GM19023 (cell line): ENCODE results near the gene KRTAP10-9.
"Not testable (repeated sequence)": the region's sequence is repeated elsewhere in the genome, so short reads cannot be mapped to it uniquely, and the experiment has no call there.

Experiments used
- ATAC-seq: cut with Tn5 transposase; IDR thresholded peaks from one replicate; pipeline ENCODE4 v1.9.1; 2021; ENCODE audit warnings: mild to moderate bottlenecking, moderate library complexity; ENCODE audit not compliant: unreplicated experiment

The KRTAP10-9 gene

DNA sequence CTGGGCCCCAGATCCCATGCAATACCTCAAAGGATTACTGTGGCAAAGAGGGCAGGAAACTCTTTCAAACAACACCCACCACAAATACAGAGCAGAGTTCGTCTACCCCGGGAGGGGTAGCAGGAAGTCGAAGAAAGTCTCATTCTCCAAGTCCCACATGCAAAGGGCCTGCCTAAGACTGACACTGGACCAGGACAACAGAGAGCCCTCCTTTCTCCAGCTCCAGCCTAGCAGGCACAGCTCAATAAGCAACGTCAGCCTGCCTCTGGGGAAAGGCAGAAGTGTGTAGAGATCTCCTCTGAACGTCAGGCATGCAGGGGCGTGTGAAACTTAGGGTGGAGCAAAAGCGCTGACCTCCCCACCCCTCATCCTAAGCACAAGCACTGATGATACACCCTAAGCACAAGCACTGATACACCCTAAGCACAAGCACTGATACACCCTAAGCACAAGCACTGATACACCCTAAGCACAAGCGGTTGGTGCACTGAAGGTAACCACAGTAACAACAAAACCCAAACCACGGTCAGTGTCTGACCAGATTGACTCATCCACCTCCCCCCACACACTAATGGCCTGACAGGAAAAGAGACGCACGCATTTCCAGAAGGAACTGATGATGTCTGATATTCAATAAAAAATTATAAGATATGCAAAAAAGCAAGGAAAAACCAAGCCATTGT lies 32.2 kb downstream of the KRTAP10-9 start:
- ATAC-seq, result no peak

DNA sequence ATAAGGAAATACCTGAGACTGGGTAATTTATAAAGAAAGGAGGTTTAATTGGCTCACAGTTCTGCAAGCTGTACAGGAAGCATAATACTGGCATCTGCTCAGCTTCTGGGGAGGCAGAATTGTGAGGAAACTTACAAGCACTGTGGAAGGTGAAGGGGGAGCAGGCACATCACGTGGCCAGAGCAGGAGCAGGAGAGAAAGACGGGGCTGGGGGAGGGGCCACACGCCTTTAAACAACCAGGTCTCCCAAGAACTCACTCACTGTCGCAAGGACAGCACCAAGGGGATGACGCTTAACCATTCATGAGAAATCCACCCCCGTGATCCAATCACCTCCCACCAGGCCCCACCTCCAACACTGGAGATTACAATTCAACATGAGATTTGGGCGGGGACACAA lies 34.7 kb downstream of the KRTAP10-9 start:
- ATAC-seq, result not testable (repeated sequence)

DNA sequence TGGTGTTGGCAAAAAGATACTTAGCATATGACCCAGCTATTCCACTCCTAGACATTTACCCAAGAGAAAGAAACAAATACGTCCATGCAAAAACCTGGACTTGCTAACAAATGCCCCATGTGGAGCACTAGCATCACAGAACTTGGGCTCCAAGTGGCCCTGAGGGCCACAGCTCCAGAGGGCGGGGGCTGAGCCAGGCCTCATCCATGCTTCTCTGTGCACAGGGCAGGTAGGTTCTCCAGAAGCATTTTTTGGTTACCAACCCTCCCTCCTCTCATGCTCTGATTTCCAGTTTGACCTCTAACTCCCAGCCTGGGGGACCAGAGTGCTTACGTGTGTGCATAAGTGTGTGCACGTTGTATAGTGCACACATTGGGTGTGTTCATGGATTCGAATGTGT lies 37.8 kb downstream of the KRTAP10-9 start:
- ATAC-seq, result no peak

DNA sequence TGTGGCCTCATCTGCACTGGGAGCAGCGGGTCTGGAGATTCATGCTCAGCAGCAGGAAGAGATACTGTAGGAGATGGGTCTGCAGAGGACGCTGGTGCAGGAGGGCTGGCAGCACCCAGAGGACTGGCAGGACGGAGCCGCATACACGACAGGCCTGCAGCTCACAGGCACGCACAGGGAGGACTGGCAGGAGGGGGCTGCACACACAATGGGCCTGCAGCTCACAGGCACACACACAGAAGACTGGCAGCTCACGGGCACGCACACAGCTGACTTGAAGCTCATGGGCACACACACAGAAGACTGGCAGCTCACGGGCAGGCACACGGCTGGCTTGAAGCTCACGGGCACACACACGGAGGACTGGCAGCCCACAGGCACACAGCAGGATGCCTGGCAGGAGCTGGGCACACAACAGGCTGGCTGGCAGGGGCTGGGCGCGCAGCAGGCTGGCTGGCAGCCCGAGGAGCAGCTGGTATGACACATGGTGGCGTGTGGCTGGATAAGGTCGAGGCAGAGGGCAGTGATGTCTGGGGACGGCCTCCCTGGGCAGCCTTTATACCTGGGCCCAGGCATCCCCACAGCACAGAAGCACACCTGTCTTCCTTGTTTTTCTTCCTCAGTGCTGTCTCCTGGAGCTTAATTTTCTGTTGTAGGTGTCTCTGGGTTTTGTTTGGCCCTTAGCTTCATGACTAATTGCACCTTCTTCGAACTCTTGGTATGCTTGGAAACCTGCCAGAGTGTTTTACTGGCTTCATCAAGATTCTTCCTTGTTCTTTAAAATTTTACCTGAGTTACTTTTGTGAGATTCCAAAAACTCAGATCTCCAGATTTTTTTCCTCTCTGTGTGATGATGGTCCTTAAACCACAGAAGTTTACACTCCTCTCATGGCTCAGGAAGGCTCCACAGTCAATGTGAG lies 39.8 kb downstream of the KRTAP10-9 start, which contains the start of gene KRTAP12-2:
KRTAP12-2 (minus strand) TSS at position 527 of the 920 bp plus-strand sequence; CDS start at position 486, 41 bp downstream.
- no peak for ATAC-seq

DNA sequence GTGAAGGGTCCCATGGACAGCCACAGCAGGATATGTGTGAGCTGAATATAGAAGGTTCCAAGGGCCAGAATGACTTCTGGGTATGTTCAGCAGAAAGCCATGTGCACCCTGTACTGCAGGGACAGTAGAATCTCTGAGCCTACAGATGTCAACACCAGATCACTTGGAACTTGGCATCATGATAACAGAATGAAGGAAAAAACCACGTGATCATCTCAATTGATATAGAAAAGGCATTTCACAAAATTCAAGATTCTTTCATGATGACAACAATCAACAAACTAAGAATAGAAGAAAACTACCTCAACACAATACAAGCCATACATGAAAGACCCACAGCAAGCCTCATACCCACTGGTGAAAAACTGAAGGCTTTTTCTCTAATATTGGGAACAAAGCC lies 40.7 kb downstream of the KRTAP10-9 start:
- no peak for ATAC-seq

DNA sequence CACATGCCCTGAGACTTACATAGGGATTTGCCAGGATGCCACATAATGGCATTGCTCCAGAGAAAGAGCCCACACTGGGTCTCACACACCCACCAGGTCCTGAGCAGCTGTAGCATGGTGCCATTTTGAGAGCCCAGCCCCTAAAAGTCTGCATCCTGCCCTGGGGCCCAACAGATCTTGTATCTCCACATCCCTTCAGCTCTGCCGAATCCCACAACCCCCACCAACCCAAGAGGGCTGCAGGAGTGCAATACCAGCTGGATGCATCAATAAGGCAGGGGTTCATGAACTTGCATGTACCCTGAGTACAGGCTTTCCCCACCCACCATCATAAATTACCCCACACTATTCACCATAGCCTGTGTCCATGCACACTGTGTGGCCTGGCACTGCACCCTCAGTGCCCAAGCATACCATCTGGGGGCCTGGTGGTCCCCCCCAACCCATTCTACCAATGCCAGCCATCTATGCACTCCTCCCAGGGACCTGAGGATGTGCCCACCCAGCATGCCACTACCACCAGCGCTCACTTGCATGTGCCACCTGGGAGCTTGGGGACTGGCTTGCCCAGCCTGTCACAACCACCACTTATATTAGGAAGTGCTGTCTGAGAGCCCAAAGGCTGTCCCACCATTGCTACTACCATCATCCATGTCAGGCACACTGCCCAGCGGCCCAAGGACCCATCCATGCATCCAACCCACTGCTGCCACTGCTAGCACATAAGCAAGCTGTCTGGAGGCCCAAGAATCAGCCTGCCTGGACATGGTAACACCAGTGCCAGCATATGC lies 43.9 kb downstream of the KRTAP10-9 start:
- ATAC-seq, result no peak

DNA sequence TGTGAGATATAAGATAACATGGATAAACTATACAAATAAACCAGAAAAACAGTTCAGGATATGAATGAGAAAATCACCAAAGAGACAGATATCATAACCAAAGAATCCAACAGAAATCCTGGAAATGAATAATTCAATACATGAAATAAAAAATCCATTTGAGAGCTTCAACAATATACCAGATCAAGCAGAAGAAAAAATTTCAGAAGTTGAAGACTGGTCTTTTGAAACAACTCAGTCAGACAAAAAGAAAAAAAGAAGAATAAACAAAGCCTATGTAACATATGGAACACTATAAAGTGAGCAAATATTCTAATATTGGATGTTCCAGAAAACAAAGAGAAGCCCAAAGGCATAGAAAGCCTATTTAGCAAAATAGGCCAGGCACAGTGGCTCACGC lies 45.0 kb downstream of the KRTAP10-9 start:
- ATAC-seq, result no peak

DNA sequence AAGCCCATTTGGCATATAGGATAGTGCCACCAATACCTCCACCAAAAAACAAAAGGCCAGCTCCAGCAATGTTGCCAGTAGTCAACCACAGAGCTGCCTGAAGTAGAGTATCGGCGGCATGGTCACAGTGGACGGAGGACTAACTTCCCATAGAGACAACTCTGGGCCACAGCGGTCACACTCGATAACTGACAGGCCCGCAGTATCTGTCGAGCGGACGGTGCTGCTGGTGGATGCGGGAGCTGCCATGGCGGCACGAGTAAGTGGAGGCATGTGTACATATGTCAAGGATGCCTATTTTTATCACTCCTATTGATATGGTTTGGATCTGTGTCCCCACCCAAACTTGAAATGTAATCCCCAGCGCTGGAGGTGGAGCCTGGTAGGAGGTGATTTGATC lies 51.0 kb downstream of the KRTAP10-9 start:
- ATAC-seq, result no peak
